ENCODE data around the gene C1GALT1.
A peak's percentile ranks its signal among the peaks of the same experiment; 100 is the strongest.
"Not testable (repeated sequence)": the region's sequence is repeated elsewhere in the genome, so short reads cannot be mapped to it uniquely, and the experiment has no call there.

Gene C1GALT1

GRCh38 chr7:7182156-7183060, at the start of gene C1GALT1:
TSS of gene C1GALT1 (plus strand) at chr7:7182544. CDS start at chr7:7234320, 51,776 bp downstream.
- peak; percentile 97 for DNase-seq

- no peak for DNase-seq
These were observed 48.3 kb upstream of the C1GALT1 start for GRCh38 chr7:7134046-7134445.

- no peak for DNase-seq
These were observed 47.3 kb upstream of the C1GALT1 start for GRCh38 chr7:7135074-7135473.

- not testable (repeated sequence) for DNase-seq
These were observed 46.4 kb upstream of the C1GALT1 start for GRCh38 chr7:7135924-7136323.

GRCh38 chr7:7136466-7137381, 45.6 kb upstream of the C1GALT1 start:
- no peak for DNase-seq

- DNase-seq, result no peak
These were observed 43.4 kb upstream of the C1GALT1 start for GRCh38 chr7:7138897-7139296.

- DNase-seq, result not testable (repeated sequence)
These were observed 38.9 kb upstream of the C1GALT1 start for GRCh38 chr7:7143404-7143803.

GRCh38 chr7:7145151-7145550, 37.2 kb upstream of the C1GALT1 start:
- DNase-seq, result not testable (repeated sequence)

- DNase-seq, result no peak
These were observed 35.5 kb upstream of the C1GALT1 start for GRCh38 chr7:7146837-7147236.

- DNase-seq, result no peak
These were observed 33.4 kb upstream of the C1GALT1 start for GRCh38 chr7:7148798-7149481.

- DNase-seq, result no peak
These were observed 31.1 kb upstream of the C1GALT1 start for GRCh38 chr7:7151285-7151684.

GRCh38 chr7:7151865-7152264, 30.5 kb upstream of the C1GALT1 start:
- no peak for DNase-seq

- DNase-seq, result no peak
These were observed 30.0 kb upstream of the C1GALT1 start for GRCh38 chr7:7152315-7152714.

- not testable (repeated sequence) for DNase-seq
These were observed 28.0 kb upstream of the C1GALT1 start for GRCh38 chr7:7154355-7154754.

- no peak for DNase-seq
These were observed 25.7 kb upstream of the C1GALT1 start for GRCh38 chr7:7156663-7157062.

GRCh38 chr7:7157177-7157886, 25.0 kb upstream of the C1GALT1 start:
- DNase-seq, result peak; percentile 20

GRCh38 chr7:7157887-7158271, 24.5 kb upstream of the C1GALT1 start:
- no peak for DNase-seq

- DNase-seq, result no peak
These were observed 23.2 kb upstream of the C1GALT1 start for GRCh38 chr7:7159063-7159658.

- no peak for DNase-seq
These were observed 17.8 kb upstream of the C1GALT1 start for GRCh38 chr7:7164591-7164990.

- DNase-seq, result no peak
These were observed 17.0 kb upstream of the C1GALT1 start for GRCh38 chr7:7165372-7165771.

GRCh38 chr7:7166318-7166717, 16.0 kb upstream of the C1GALT1 start:
- DNase-seq, result no peak

GRCh38 chr7:7169296-7169695, 13.0 kb upstream of the C1GALT1 start:
- DNase-seq, result no peak
